Activated CD4-positive, alpha-beta T cell treated with anti-CD3 and anti-CD28 coated beads, Interleukin-2, amount 50 U/mL, for 24 hours (primary cell): ENCODE results near the gene CDC25B.
"Not testable (repeated sequence)": the region's sequence is repeated elsewhere in the genome, so short reads cannot be mapped to it uniquely, and the experiment has no call there.

Experiments used
- DNase-seq, 2 donors: peaks; one replicate each; pipeline ENCODE4 v3.0.0-alpha.2; 2020; ENCODE audit warnings: low read depth in 1 of 2, low spot score in 1 of 2

CDC25B gene

DNA sequence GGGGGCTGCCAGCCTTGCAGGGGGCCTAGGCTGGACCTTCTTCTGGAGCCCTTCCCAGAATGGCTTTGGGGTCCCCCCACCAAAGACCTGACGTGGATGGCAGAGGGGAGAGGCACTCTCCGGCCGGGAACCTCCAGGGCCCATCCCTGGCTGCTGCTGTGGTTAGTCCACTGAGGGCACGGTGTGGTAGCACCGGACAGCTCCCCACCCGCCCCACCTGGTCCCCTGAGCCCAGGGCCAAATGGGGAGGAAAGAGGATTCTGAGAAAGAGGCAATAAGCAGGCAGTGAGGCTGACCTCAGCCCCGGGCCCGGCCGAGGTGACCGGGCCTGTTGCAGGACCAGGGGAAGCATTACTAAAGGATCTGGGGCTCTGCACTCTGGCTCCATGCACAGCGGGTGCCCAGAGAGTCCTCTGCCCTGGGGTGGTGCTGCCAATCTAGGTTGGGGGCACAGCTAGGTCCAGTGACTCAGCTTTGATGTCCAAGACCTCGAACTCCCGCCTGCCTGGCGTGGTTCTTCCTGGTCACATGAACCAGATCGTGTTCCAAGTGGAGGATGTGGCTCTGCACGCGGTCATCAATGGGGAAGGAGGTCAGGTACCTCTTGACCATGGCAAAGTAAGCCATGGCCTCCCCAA lies 11.8 kb upstream of the CDC25B start:
- DNase-seq, result no peak

GRCh38 chr20:3784863-3785239 lies 11.3 kb upstream of the CDC25B start:
- DNase-seq, result no peak

DNA sequence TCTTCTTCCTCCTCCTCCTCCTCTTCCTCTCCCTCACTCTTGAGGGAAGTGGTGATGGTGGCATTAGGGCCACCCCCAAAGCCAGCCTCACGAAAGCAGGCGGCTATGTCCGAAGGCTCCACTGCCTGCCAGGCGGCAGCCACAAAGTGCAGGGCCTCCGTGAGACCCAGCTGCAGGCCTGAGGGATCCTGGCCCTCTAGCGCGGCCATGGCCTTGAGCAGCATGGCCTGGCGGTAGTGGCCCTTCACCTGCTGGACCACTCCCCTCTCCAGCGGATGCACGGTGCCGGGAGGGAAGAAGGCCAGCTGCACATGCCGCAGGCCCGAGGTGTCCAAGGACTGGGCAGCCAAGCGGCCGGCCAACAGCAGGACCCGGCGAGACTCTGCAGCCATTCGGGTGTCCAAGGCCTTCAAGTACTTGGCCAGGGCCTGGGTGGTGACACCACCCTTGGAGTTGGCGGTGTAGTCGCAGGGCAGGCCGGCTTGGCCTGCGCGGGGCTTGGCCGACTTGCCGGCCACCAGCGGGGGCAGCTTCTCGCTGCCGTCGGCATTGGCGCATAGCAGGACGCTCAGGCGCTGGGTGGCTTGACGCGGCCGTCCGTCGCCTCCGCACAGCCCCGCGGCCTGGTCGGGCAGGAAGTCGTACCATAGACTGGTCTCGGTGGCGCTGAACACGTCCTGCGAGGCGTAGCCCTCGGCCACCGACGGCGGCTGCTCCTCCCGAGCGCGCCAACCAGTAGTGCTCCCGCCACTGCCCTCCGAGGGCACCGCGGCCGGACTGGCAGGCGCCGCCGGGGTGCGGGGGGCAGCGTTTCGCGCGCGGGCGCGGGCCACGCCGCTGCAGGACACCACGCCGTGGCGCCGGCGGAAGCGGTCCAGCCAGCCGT lies 10.6 kb upstream of the CDC25B start:
- DNase-seq, result no peak

DNA sequence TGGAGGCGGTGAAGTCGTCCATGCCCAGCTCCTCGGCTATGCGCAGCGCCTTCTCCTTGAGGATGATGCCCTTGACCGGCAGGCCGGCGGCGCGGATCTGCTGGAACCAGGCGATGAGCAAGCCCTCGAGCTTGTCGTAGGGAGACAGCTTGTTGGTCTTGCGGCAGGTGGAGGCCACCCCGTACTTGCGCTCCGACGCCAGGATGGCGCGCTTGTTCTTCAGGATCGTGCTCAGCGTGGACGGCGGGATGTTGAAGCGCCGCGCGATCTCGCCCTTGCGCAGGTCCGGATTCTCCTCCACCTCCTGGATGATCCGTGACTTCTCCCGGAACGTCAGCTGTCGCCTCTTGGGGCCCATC lies 10.0 kb upstream of the CDC25B start:
- no peak for DNase-seq

GRCh38 chr20:3786665-3787323 lies 9.3 kb upstream of the CDC25B start, which contains the start of gene CENPB:
TSS of gene CENPB (minus strand) at chr20:3786740. CDS start at chr20:3786483, 257 bp downstream.
- peak; percentile 80 to 83 for DNase-seq

DNA sequence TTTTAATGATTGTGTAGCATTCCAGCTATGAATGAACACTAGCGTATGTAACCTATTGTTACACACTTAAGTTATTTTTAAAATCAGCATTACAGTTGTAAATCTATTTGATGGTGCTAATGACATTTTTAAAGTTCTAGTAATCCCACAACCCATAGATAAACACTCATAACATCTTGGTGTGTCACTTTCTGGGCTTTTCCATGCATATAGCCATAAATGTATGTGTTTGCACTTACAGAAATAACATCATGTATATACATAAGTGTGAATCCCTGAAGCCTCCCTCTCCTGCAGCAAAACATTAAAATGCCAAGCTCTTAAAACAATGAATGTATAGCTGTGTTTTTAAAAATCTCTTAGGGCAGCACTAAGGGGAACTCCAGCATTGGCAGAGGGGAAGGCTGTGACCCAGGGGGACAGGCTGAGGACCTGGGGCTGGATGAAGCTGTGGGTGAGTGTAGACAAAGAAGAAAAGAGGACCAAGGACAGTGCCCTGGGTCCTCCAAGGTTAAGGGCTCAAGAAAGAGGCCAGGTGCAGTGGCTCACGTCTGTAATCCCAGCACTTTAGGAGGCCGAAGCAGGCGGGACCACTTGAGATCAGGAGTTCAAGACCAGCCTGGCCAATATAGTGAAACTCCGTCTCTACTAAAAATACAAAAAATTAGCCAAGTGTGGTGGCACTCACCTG lies 8.6 kb upstream of the CDC25B start:
- no peak for DNase-seq

- DNase-seq, result no peak
Measured at GRCh38 chr20:3788685-3789155, 7.4 kb upstream of the CDC25B start.

DNA sequence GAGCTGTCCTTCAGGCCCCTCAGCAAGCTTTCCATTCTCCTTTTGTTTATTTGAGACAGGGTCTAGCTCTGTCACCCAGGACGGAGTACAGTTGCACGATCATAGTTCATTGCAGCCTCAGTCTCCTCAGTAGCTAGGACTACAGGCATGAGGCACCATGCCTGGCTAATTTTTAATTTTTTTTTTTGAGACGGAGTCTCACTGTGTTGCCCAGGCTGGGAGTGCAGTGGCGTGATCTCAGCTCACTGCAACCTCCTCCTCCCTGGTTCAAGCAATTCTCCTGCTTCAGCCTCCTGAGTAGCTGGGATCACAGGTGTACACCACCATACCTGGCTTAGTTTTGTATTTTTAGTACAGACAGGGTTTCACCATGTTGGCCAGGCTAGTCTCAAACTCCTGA lies 6.9 kb upstream of the CDC25B start:
- not testable (repeated sequence) for DNase-seq

- not testable (repeated sequence) for DNase-seq
Measured at GRCh38 chr20:3794168-3794567, 1.9 kb upstream of the CDC25B start.

GRCh38 chr20:3794701-3795420 lies 1.2 kb upstream of the CDC25B start:
- DNase-seq, result no peak

DNA sequence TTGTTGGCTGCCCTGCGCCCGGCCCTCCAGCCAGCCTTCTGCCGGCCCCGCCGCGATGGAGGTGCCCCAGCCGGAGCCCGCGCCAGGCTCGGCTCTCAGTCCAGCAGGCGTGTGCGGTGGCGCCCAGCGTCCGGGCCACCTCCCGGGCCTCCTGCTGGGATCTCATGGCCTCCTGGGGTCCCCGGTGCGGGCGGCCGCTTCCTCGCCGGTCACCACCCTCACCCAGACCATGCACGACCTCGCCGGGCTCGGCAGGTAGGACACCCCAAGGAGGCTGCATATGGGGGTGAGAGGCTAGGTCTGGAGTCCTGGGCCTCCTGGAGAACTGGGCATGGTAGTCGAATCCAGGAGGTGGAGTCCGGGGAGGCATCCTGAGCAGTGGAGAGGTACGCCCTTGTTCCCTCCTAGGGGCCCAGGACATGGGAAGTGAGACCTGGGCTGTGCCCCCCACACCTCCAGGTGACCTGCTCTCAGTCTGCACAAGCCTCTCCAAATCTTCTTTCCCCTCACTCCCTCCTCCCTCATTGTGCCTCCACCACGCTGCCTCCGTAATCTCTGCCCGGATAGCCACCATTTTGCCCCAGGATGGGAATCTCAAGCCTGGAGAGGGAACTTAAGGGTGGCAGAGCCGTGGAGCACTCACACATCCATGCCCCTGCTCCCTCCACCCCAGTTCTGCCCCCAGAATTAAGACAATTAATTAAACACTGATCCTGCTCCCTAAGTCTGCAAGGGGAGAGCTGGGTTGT lies 541 bp downstream of the CDC25B start:
- DNase-seq, result no peak

DNA sequence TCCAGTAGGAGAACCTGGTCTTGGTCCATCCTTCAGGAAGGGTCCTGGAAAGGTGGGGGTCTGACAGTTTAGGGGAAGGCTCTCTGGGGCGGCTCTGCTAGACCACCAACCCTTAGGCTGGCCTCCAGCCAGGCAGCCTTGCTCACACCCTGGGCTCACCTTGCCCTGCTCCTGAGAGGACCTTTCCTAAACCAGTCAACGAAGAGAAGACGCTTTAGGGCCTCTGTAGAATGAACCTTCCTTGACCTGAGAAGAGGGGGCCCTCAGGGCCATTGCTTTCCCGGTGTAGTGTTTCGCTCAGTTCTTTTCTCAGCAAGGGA lies 1.1 kb downstream of the CDC25B start:
- DNase-seq, result no peak

DNA sequence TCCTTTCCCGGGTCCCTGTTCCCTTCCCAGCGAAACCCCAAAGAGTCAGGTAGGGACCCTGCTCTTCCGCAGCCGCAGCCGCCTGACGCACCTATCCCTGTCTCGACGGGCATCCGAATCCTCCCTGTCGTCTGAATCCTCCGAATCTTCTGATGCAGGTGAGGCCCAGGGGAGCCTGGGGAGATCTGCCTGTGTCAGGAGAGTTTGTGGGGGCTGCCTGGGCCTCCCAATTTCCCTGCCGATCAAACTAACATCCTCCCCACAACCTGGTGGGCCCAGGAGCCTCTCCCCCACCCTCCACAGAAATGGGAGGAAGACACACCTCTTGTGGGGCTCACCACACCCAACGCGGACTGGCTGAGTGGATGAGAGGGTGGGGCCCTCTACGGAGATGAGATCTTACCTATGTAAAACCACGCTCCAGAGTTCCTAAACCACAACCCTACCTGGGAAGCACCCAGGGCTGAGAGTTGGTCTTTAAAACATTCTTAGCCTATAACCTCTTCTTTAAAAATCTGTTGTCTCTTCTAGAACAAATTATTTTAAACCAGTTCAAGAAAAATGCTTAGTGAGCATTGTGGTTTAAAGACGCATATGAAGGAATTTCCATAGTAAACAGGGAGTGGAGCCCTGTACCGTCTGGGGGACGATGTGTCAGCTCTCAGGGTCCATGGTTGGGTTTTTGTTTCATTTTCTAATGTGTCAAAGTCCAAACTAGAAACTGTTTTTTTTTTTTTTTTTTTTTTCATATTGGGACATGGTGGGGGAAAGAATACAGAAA lies 1.7 kb downstream of the CDC25B start:
- DNase-seq, result no peak

DNA sequence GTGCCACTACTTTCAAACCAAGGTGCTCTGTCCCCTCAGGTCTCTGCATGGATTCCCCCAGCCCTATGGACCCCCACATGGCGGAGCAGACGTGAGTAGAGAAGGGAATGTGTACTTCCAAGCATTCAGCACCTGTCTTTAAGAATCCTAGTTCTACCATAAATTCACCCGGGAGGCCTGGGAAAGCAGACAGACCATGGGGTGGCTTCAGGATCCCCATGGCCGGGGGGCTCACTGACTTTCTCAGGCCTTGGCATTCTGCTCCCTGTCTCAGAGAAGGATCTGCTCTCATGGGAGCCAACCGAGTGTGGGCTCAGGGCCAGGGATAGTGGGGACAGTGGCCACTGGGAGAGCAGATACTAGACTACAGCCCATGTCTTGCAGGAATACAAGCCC lies 2.3 kb downstream of the CDC25B start:
- DNase-seq, result no peak

DNA sequence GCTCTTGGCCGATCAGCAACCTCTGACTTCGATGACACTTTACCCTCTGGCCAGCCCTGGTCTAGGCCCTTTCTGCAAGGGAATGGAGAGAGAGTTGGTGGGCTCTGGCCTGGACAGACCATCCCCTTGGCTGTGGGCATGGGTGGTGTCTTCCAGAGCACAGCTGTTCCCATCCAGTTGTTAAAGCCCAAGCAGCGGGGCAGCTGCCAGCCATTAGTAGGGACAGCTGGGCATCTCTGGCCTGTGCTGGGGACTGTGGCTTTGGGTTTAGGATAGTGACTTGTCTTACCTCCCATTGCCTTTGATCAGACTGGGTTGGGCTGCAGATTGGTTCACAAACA lies 2.8 kb downstream of the CDC25B start:
- no peak for DNase-seq

GRCh38 chr20:3800256-3800877 lies 4.3 kb downstream of the CDC25B start:
- no peak for DNase-seq

DNA sequence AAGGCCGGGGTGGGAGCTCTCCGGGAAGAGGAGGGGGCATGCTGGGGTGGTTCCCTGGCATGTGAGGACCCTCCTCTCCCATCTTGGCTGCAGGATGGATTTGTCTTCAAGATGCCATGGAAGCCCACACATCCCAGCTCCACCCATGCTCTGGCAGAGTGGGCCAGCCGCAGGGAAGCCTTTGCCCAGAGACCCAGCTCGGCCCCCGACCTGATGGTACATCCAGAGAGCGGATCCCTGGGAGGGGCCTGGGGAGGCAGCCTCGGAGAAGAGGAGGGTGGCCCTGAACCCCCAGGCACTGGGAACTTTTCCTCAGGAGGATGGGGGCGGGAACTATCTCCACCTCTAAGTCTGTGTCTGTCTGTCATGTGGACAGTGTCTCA lies 4.8 kb downstream of the CDC25B start:
- DNase-seq, result no peak

GRCh38 chr20:3801299-3801698 lies 5.2 kb downstream of the CDC25B start:
- DNase-seq, result no peak

DNA sequence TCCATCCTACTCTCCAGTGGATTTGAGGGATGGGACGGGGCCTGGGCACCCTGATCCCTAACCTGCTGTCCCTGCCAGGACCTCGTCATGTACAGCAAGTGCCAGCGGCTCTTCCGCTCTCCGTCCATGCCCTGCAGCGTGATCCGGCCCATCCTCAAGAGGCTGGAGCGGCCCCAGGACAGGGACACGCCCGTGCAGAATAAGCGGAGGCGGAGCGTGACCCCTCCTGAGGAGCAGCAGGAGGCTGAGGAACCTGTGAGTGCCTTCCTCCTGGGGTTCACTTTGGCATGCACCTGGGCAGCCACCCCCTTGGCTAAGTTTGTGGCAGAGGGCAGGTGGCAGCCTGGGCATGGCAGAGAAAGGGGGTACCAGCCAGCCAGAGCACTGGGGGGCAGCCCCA lies 5.7 kb downstream of the CDC25B start:
- no peak for DNase-seq
